HUDEP-2 (cell line): Measurements from ENCODE around the gene NDC80.
A peak's percentile ranks its signal among the peaks of the same experiment; 100 is the strongest.

ENCODE experiments used
- DNase-seq, 76 experiments: peaks; one replicate each; lab custom pipeline; 2025; ENCODE audit not compliant: unreplicated experiment in 76 of 76; lab: John Stamatoyannopoulos, UW

The NDC80 gene

GRCh38 chr18:2571200-2572170 is at the start of gene NDC80, which contains the start of gene METTL4:
Gene NDC80 (plus strand): TSS chr18:2571557. CDS start chr18:2572986, 1,429 bp downstream.
Gene METTL4 (minus strand): TSS chr18:2571505. CDS start chr18:2567216, 4,289 bp downstream.
- DNase-seq: peak in 73 of 76 experiments; percentile 1 to 90 (median 55)

GRCh38 chr18:2522112-2522511 is 49.2 kb upstream of the NDC80 start:
- DNase-seq: no peak

GRCh38 chr18:2524794-2525198 is 46.6 kb upstream of the NDC80 start:
- DNase-seq: peak in 3 of 76 experiments; percentile 0 to 27 (median 12)

GRCh38 chr18:2526329-2526728 is 45.0 kb upstream of the NDC80 start:
- no peak for DNase-seq

GRCh38 chr18:2529154-2529553 is 42.2 kb upstream of the NDC80 start:
- no peak for DNase-seq

- no peak for DNase-seq
Observed at GRCh38 chr18:2531751-2532150, 39.6 kb upstream of the NDC80 start.

GRCh38 chr18:2532797-2533196 is 38.6 kb upstream of the NDC80 start:
- DNase-seq: no peak

- DNase-seq: no peak
Observed at GRCh38 chr18:2534906-2535305, 36.5 kb upstream of the NDC80 start.

- DNase-seq: no peak
Observed at GRCh38 chr18:2535419-2535910, 35.9 kb upstream of the NDC80 start.

- no peak for DNase-seq
Observed at GRCh38 chr18:2536063-2536462, 35.3 kb upstream of the NDC80 start.

- no peak for DNase-seq
Observed at GRCh38 chr18:2536493-2536892, 34.9 kb upstream of the NDC80 start.

- no peak for DNase-seq
Observed at GRCh38 chr18:2537296-2537695, 34.1 kb upstream of the NDC80 start.

GRCh38 chr18:2538236-2538635 is 33.1 kb upstream of the NDC80 start:
- no peak for DNase-seq

- no peak for DNase-seq
Observed at GRCh38 chr18:2538844-2539243, 32.5 kb upstream of the NDC80 start.

GRCh38 chr18:2540575-2540974 is 30.8 kb upstream of the NDC80 start:
- no peak for DNase-seq

GRCh38 chr18:2541925-2542563 is 29.3 kb upstream of the NDC80 start:
- peak in 2 of 76 experiments; percentile 21 to 26 for DNase-seq

GRCh38 chr18:2545155-2545554 is 26.2 kb upstream of the NDC80 start:
- DNase-seq: no peak

GRCh38 chr18:2547477-2548087 is 23.8 kb upstream of the NDC80 start:
- peak in 6 of 76 experiments; percentile 5 to 45 (median 24) for DNase-seq

GRCh38 chr18:2549462-2549861 is 21.9 kb upstream of the NDC80 start:
- no peak for DNase-seq

- no peak for DNase-seq
Observed at GRCh38 chr18:2551425-2551824, 19.9 kb upstream of the NDC80 start.

- no peak for DNase-seq
Observed at GRCh38 chr18:2554696-2555095, 16.7 kb upstream of the NDC80 start.
